Measurements from ENCODE around the gene FAF1.

Gene FAF1

GRCh38 chr1:50637460-50637859 lies 322.6 kb downstream of the FAF1 start:
- H3K27ac ChIP-seq (ENCODE audit: low read depth, low read length) = no peak overlapping the region
- no peak overlapping the region for H3K4me3 ChIP-seq (ENCODE audit: low read length)
- no peaks in the 10 kb centered on the region for H3K36me3 ChIP-seq (ENCODE audit: control insufficient read depth, insufficient read depth, low read length)
- H3K9ac ChIP-seq (ENCODE audit: low read length) = no peak overlapping the region
- no peaks in the 10 kb centered on the region for H3K4me1 ChIP-seq (ENCODE audit: control insufficient read depth, insufficient read depth, low read length)
- no peaks in the 10 kb centered on the region for H3K27me3 ChIP-seq (ENCODE audit: control insufficient read depth, insufficient read depth, low read length)

GRCh38 chr1:50634251-50634650 lies 325.8 kb downstream of the FAF1 start:
- H3K36me3 ChIP-seq (ENCODE audit: control insufficient read depth, insufficient read depth, low read length) = no peaks in the 10 kb centered on the region
- no peak overlapping the region for H3K27ac ChIP-seq (ENCODE audit: low read depth, low read length)
- no peaks in the 10 kb centered on the region for H3K4me1 ChIP-seq (ENCODE audit: control insufficient read depth, insufficient read depth, low read length)
- no peaks in the 10 kb centered on the region for H3K27me3 ChIP-seq (ENCODE audit: control insufficient read depth, insufficient read depth, low read length)
- no peak overlapping the region for H3K9ac ChIP-seq (ENCODE audit: low read length)
- H3K4me3 ChIP-seq (ENCODE audit: low read length) = no peak overlapping the region

- no peak overlapping the region for H3K27ac ChIP-seq (ENCODE audit: low read depth, low read length)
- no peak overlapping the region for H3K4me3 ChIP-seq (ENCODE audit: low read length)
- H3K36me3 ChIP-seq (ENCODE audit: control insufficient read depth, insufficient read depth, low read length) = no peaks in the 10 kb centered on the region
- no peaks in the 10 kb centered on the region for H3K27me3 ChIP-seq (ENCODE audit: control insufficient read depth, insufficient read depth, low read length)
- no peaks in the 10 kb centered on the region for H3K4me1 ChIP-seq (ENCODE audit: control insufficient read depth, insufficient read depth, low read length)
- H3K9ac ChIP-seq (ENCODE audit: low read length) = no peak overlapping the region
Observed at GRCh38 chr1:50633465-50633864, 326.6 kb downstream of the FAF1 start.

- H3K9ac ChIP-seq (ENCODE audit: low read length) = no peak overlapping the region
- no peaks in the 10 kb centered on the region for H3K36me3 ChIP-seq (ENCODE audit: control insufficient read depth, insufficient read depth, low read length)
- no peak overlapping the region for H3K4me3 ChIP-seq (ENCODE audit: low read length)
- H3K27ac ChIP-seq (ENCODE audit: low read depth, low read length) = no peak overlapping the region
- H3K27me3 ChIP-seq (ENCODE audit: control insufficient read depth, insufficient read depth, low read length) = no peaks in the 10 kb centered on the region
- H3K4me1 ChIP-seq (ENCODE audit: control insufficient read depth, insufficient read depth, low read length) = no peaks in the 10 kb centered on the region
Observed at GRCh38 chr1:50631161-50631560, 328.9 kb downstream of the FAF1 start.

GRCh38 chr1:50622259-50622658 lies 337.8 kb downstream of the FAF1 start:
- no peak overlapping the region for H3K9ac ChIP-seq (ENCODE audit: low read length)
- H3K4me1 ChIP-seq (ENCODE audit: control insufficient read depth, insufficient read depth, low read length) = no peaks in the 10 kb centered on the region
- no peak overlapping the region for H3K4me3 ChIP-seq (ENCODE audit: low read length)
- H3K27me3 ChIP-seq (ENCODE audit: control insufficient read depth, insufficient read depth, low read length) = no peaks in the 10 kb centered on the region
- no peaks in the 10 kb centered on the region for H3K36me3 ChIP-seq (ENCODE audit: control insufficient read depth, insufficient read depth, low read length)
- no peak overlapping the region for H3K27ac ChIP-seq (ENCODE audit: low read depth, low read length)

- Histone ChIP-seq H3K27ac (ENCODE audit: low read depth, low read length) (no peak overlapping the region), H3K4me1 (ENCODE audit: control insufficient read depth, insufficient read depth, low read length) (no peaks in the 10 kb centered on the region), H3K9ac (ENCODE audit: low read length) (no peak overlapping the region), H3K27me3 (ENCODE audit: control insufficient read depth, insufficient read depth, low read length) (no peaks in the 10 kb centered on the region), H3K36me3 (ENCODE audit: control insufficient read depth, insufficient read depth, low read length) (no peaks in the 10 kb centered on the region), H3K4me3 (ENCODE audit: low read length) (no peak overlapping the region)
Observed at GRCh38 chr1:50620680-50621329, 339.3 kb downstream of the FAF1 start.

GRCh38 chr1:50615036-50615750 lies 344.9 kb downstream of the FAF1 start:
- H3K27me3 ChIP-seq (ENCODE audit: control insufficient read depth, insufficient read depth, low read length) = no peaks in the 10 kb centered on the region
- no peak overlapping the region for H3K4me3 ChIP-seq (ENCODE audit: low read length)
- H3K27ac ChIP-seq (ENCODE audit: low read depth, low read length) = no peak overlapping the region
- no peaks in the 10 kb centered on the region for H3K36me3 ChIP-seq (ENCODE audit: control insufficient read depth, insufficient read depth, low read length)
- no peak overlapping the region for H3K9ac ChIP-seq (ENCODE audit: low read length)
- no peaks in the 10 kb centered on the region for H3K4me1 ChIP-seq (ENCODE audit: control insufficient read depth, insufficient read depth, low read length)

- Histone ChIP-seq H3K4me3 (ENCODE audit: low read length) (no peak overlapping the region), H3K9ac (ENCODE audit: low read length) (no peak overlapping the region), H3K4me1 (ENCODE audit: control insufficient read depth, insufficient read depth, low read length) (no peaks in the 10 kb centered on the region), H3K27ac (ENCODE audit: low read depth, low read length) (no peak overlapping the region), H3K36me3 (ENCODE audit: control insufficient read depth, insufficient read depth, low read length) (no peaks in the 10 kb centered on the region), H3K27me3 (ENCODE audit: control insufficient read depth, insufficient read depth, low read length) (no peaks in the 10 kb centered on the region)
Observed at GRCh38 chr1:50611675-50612074, 348.4 kb downstream of the FAF1 start.

GRCh38 chr1:50610563-50610962 lies 349.5 kb downstream of the FAF1 start:
- no peak overlapping the region for H3K27ac ChIP-seq (ENCODE audit: low read depth, low read length)
- H3K36me3 ChIP-seq (ENCODE audit: control insufficient read depth, insufficient read depth, low read length) = no peaks in the 10 kb centered on the region
- no peaks in the 10 kb centered on the region for H3K27me3 ChIP-seq (ENCODE audit: control insufficient read depth, insufficient read depth, low read length)
- no peaks in the 10 kb centered on the region for H3K4me1 ChIP-seq (ENCODE audit: control insufficient read depth, insufficient read depth, low read length)
- H3K9ac ChIP-seq (ENCODE audit: low read length) = no peak overlapping the region
- no peak overlapping the region for H3K4me3 ChIP-seq (ENCODE audit: low read length)

GRCh38 chr1:50609508-50609907 lies 350.6 kb downstream of the FAF1 start:
- Histone ChIP-seq H3K27ac (ENCODE audit: low read depth, low read length) (no peak overlapping the region), H3K36me3 (ENCODE audit: control insufficient read depth, insufficient read depth, low read length) (no peaks in the 10 kb centered on the region), H3K9ac (ENCODE audit: low read length) (no peak overlapping the region), H3K4me1 (ENCODE audit: control insufficient read depth, insufficient read depth, low read length) (no peaks in the 10 kb centered on the region), H3K27me3 (ENCODE audit: control insufficient read depth, insufficient read depth, low read length) (no peaks in the 10 kb centered on the region), H3K4me3 (ENCODE audit: low read length) (no peak overlapping the region)

- Histone ChIP-seq H3K4me3 (ENCODE audit: low read length) (no peak overlapping the region), H3K27ac (ENCODE audit: low read depth, low read length) (no peak overlapping the region), H3K9ac (ENCODE audit: low read length) (no peak overlapping the region), H3K4me1 (ENCODE audit: control insufficient read depth, insufficient read depth, low read length) (no peaks in the 10 kb centered on the region), H3K36me3 (ENCODE audit: control insufficient read depth, insufficient read depth, low read length) (no peaks in the 10 kb centered on the region), H3K27me3 (ENCODE audit: control insufficient read depth, insufficient read depth, low read length) (no peaks in the 10 kb centered on the region)
Observed at GRCh38 chr1:50605186-50605875, 354.7 kb downstream of the FAF1 start.

GRCh38 chr1:50604580-50604979 lies 355.5 kb downstream of the FAF1 start:
- Histone ChIP-seq H3K27me3 (ENCODE audit: control insufficient read depth, insufficient read depth, low read length) (no peaks in the 10 kb centered on the region), H3K4me1 (ENCODE audit: control insufficient read depth, insufficient read depth, low read length) (no peaks in the 10 kb centered on the region), H3K4me3 (ENCODE audit: low read length) (no peak overlapping the region), H3K36me3 (ENCODE audit: control insufficient read depth, insufficient read depth, low read length) (no peaks in the 10 kb centered on the region), H3K27ac (ENCODE audit: low read depth, low read length) (no peak overlapping the region), H3K9ac (ENCODE audit: low read length) (no peak overlapping the region)
